ENCODE measurements around the gene ATP13A2.
A peak's percentile ranks its signal among the peaks of the same experiment; 100 is the strongest.
"Not testable (repeated sequence)": the region's sequence is repeated elsewhere in the genome, so short reads cannot be mapped to it uniquely, and the experiment has no call there.

ATP13A2 gene

GRCh38 chr1:16979475-16980327, 32.0 kb downstream of the ATP13A2 start:
- no peak for DNase-seq (ENCODE audit: low spot score)

GRCh38 chr1:16978567-16979474, 32.9 kb downstream of the ATP13A2 start:
- DNase-seq (ENCODE audit: low spot score): no peak

- DNase-seq (ENCODE audit: low spot score): no peak
Observed at GRCh38 chr1:16978139-16978538, 33.6 kb downstream of the ATP13A2 start.

- DNase-seq (ENCODE audit: low spot score): no peak
Observed at GRCh38 chr1:16977377-16977776, 34.4 kb downstream of the ATP13A2 start.

GRCh38 chr1:16976966-16977365, 34.8 kb downstream of the ATP13A2 start:
- no peak for DNase-seq (ENCODE audit: low spot score)

GRCh38 chr1:16975838-16976237, 35.9 kb downstream of the ATP13A2 start:
- DNase-seq (ENCODE audit: low spot score): no peak

- no peak for DNase-seq (ENCODE audit: low spot score)
Observed at GRCh38 chr1:16975211-16975610, 36.5 kb downstream of the ATP13A2 start.

- no peak for DNase-seq (ENCODE audit: low spot score)
Observed at GRCh38 chr1:16973215-16973614, 38.5 kb downstream of the ATP13A2 start.

- DNase-seq (ENCODE audit: low spot score): no peak
Observed at GRCh38 chr1:16972189-16972895, 39.4 kb downstream of the ATP13A2 start.

GRCh38 chr1:16971341-16972188, 40.2 kb downstream of the ATP13A2 start:
- peak; percentile 30 for DNase-seq (ENCODE audit: low spot score)

- DNase-seq (ENCODE audit: low spot score): no peak
Observed at GRCh38 chr1:16970132-16970910, 41.4 kb downstream of the ATP13A2 start.

GRCh38 chr1:16969651-16970050, 42.1 kb downstream of the ATP13A2 start:
- no peak for DNase-seq (ENCODE audit: low spot score)

GRCh38 chr1:16969057-16969611, 42.6 kb downstream of the ATP13A2 start:
- no peak for DNase-seq (ENCODE audit: low spot score)

- no peak for DNase-seq (ENCODE audit: low spot score)
Observed at GRCh38 chr1:16968372-16968771, 43.4 kb downstream of the ATP13A2 start.

GRCh38 chr1:16967962-16968361, 43.8 kb downstream of the ATP13A2 start:
- no peak for DNase-seq (ENCODE audit: low spot score)

- DNase-seq (ENCODE audit: low spot score): no peak
Observed at GRCh38 chr1:16967095-16967575, 44.6 kb downstream of the ATP13A2 start.

GRCh38 chr1:16966282-16966681, 45.4 kb downstream of the ATP13A2 start:
- no peak for DNase-seq (ENCODE audit: low spot score)

- no peak for DNase-seq (ENCODE audit: low spot score)
Observed at GRCh38 chr1:16965486-16966067, 46.2 kb downstream of the ATP13A2 start.

- DNase-seq (ENCODE audit: low spot score): not testable (repeated sequence)
Observed at GRCh38 chr1:16964169-16964568, 47.6 kb downstream of the ATP13A2 start.
